DND-41 (cell line): ENCODE data around the gene ZNF213.

Experiments
- ATAC-seq: fragments of 200-7000 bp; cut with Tn5 transposase; 3 replicates; pipeline ENCODE4 v1.9.1; 2021; ENCODE audit warnings: low read depth; ENCODE audit not compliant: insufficient read depth
- DNase-seq: peaks from one replicate; pipeline ENCODE4 v3.0.0-alpha.2; 2020
- H2AFZ ChIP-seq: 2 replicates; pipeline ENCODE4 v1.6.0; 2012; ENCODE audit warnings: low read depth, low read length
- H3K27ac ChIP-seq: 2 replicates; pipeline ENCODE4 v1.5.1; 2012; ENCODE audit warnings: low read length, inconsistent platforms
- H3K27me3 ChIP-seq: fragments of 200-600 bp; sonication (generic); 2 replicates; pipeline ENCODE4 v1.6.0; 2012; ENCODE audit warnings: low read length, mild to moderate bottlenecking, inconsistent platforms; ENCODE audit not compliant: insufficient read depth, poor library complexity
- H3K36me3 ChIP-seq: 2 replicates; pipeline ENCODE4 v1.5.1; 2012; ENCODE audit warnings: low read length, inconsistent platforms; ENCODE audit not compliant: insufficient read depth
- H3K4me1 ChIP-seq: 2 replicates; pipeline ENCODE4 v1.5.1; 2012; ENCODE audit warnings: mild to moderate bottlenecking, low read length; ENCODE audit not compliant: insufficient read depth
- H3K4me2 ChIP-seq: 2 replicates; pipeline ENCODE4 v1.6.0; 2012; ENCODE audit warnings: mild to moderate bottlenecking, moderate library complexity, low read length, inconsistent platforms; ENCODE audit not compliant: insufficient read depth
- H3K4me3 ChIP-seq, 2 experiments: fragments of 200-600 bp in 1 of 2; shearing (Covaris generic) in 1 of 2; 2 replicates each; pipeline ENCODE4 v1.5.1; 2012 to 2016; ENCODE audit warnings: inconsistent platforms in 2 of 2, low read length in 2 of 2, mild to moderate bottlenecking in 2 of 2, low read depth in 1 of 2, moderate library complexity in 1 of 2
- H3K79me2 ChIP-seq: 2 replicates; pipeline ENCODE4 v1.6.0; 2012; ENCODE audit warnings: low read length, inconsistent platforms; ENCODE audit not compliant: insufficient read depth
- H3K9ac ChIP-seq: 2 replicates; pipeline ENCODE4 v1.6.0; 2012; ENCODE audit warnings: low read depth, mild to moderate bottlenecking, inconsistent platforms, low read length, moderate library complexity
- H3K9me3 ChIP-seq: 2 replicates; pipeline ENCODE4 v1.5.1; 2012; ENCODE audit warnings: low read length, moderate library complexity, mild to moderate bottlenecking, inconsistent platforms; ENCODE audit not compliant: insufficient read depth, severe bottlenecking
- H4K20me1 ChIP-seq: 2 replicates; pipeline ENCODE4 v1.6.0; 2012; ENCODE audit warnings: low read length; ENCODE audit not compliant: insufficient read depth
- EZH2 ChIP-seq: IDR thresholded peaks from 3 replicates; pipeline ENCODE4 v1.6.1; 2012; ENCODE audit warnings: borderline replicate concordance, low read depth, mild to moderate bottlenecking, moderate library complexity, low read length, inconsistent platforms; ENCODE audit not compliant: severe bottlenecking
- TF ChIP-seq, protein P1 (sequence below): IDR thresholded peaks from 2 replicates; pipeline ENCODE4 v1.5.1; 2012; ENCODE audit warnings: borderline replicate concordance, low read length, moderate library complexity, mild to moderate bottlenecking; ENCODE audit not compliant: poor library complexity, severe bottlenecking; ENCODE audit errors: extremely low read depth

Gene ZNF213

DNA sequence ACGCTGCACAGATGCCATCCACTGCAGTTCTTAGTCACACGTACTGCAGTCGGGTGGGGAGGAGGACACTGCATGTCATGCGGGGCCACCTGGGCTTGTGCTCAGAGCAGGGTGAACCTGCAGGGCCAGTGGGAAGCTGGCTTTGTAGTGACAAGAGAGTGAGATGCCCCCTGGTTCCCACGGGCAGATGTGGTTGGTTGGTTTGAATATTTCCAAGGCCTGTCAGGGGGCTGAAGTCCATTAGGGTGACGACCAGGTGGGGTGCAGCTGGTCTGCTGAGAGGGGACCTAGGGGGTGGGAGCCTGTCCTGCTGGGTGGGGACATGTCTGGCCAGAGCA lies 14.3 kb downstream of the ZNF213 start:
- no peaks in the 10 kb centered on the region for H3K9me3 ChIP-seq
- peak overlapping the region; percentile 80 for H3K4me2 ChIP-seq
- H2AFZ ChIP-seq = no peak overlapping the region
- H3K4me3 ChIP-seq = no peak overlapping the region
- DNase-seq = no peak
- no peak for ATAC-seq
- no peaks in the 10 kb centered on the region for H3K36me3 ChIP-seq
- H3K9ac ChIP-seq = no peak overlapping the region
- H3K4me1 ChIP-seq = peaks cover 32% of the 10 kb centered on the region
- TF ChIP-seq EZH2 = no peak
- TF ChIP-seq, protein P1, sequence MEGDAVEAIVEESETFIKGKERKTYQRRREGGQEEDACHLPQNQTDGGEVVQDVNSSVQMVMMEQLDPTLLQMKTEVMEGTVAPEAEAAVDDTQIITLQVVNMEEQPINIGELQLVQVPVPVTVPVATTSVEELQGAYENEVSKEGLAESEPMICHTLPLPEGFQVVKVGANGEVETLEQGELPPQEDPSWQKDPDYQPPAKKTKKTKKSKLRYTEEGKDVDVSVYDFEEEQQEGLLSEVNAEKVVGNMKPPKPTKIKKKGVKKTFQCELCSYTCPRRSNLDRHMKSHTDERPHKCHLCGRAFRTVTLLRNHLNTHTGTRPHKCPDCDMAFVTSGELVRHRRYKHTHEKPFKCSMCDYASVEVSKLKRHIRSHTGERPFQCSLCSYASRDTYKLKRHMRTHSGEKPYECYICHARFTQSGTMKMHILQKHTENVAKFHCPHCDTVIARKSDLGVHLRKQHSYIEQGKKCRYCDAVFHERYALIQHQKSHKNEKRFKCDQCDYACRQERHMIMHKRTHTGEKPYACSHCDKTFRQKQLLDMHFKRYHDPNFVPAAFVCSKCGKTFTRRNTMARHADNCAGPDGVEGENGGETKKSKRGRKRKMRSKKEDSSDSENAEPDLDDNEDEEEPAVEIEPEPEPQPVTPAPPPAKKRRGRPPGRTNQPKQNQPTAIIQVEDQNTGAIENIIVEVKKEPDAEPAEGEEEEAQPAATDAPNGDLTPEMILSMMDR = no peak
- no peak overlapping the region for H3K27ac ChIP-seq
- H3K27me3 ChIP-seq = peaks cover 5% of the 10 kb centered on the region
- H3K79me2 ChIP-seq = no peaks in the 10 kb centered on the region
- no peaks in the 10 kb centered on the region for H4K20me1 ChIP-seq

DNA sequence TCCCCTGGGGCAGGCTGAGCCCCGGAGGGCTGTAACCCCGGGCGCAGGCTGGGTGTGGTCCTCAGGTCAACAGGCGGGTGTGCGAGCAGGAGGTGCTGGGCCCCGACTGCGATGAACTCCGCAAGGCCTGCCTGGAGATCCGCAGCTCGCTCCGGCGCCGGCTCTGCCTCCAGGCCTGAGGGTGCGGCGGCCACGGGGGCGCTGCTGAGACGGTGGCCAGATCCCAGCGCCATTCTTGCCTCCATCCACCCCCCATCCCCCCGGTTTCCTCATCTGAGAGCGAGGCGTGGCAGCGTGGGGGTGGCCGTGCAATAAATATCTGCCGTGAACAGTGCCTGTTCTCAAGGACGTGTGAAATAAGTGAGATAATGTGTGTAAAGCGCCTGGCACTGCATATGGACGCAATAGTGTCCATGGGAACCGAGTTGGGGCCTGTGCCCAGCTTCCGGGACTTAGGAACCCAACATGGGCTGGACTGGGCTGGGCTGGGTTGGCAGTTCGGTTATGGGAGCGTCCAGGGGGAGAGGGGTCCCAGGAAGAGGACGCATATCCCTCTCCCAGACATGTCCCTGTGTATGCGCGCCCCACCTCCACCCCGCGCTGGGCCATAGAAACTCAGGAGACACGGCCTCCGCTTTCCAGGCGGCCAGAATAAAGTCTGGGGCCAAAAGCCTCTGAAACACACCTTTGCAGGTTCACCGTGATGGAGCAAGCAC lies 15.0 kb downstream of the ZNF213 start:
- Histone ChIP-seq H3K4me3 (peak overlapping the region; percentile 27 to 65; a peak in 3 of 4 replicates), H2AFZ (peak overlapping the region; percentile 76), H3K27ac (peak overlapping the region; percentile 58), H3K4me1 (peaks cover 32% of the 10 kb centered on the region), H4K20me1 (no peaks in the 10 kb centered on the region), H3K79me2 (no peaks in the 10 kb centered on the region), H3K36me3 (no peaks in the 10 kb centered on the region), H3K27me3 (peaks cover 5% of the 10 kb centered on the region), H3K9me3 (no peaks in the 10 kb centered on the region), H3K4me2 (peak overlapping the region; percentile 80), H3K9ac (peak overlapping the region; percentile 63)
- TF ChIP-seq EZH2 = no peak
- TF ChIP-seq, protein P1 = peak; percentile 41
- peak; percentile 5; the same call in 2 of the 3 replicates for ATAC-seq
- no peak for DNase-seq

GRCh38 chr16:3150346-3151218 lies 15.8 kb downstream of the ZNF213 start:
- no peaks in the 10 kb centered on the region for H3K79me2 ChIP-seq

More at GRCh38 chr16:3150346-3151218, 15.8 kb downstream of the ZNF213 start:
- Histone ChIP-seq H2AFZ (peak overlapping the region; percentile 76), H3K27ac (peak overlapping the region; percentile 63), H3K27me3 (peaks cover 5% of the 10 kb centered on the region), H3K9ac (peak overlapping the region; percentile 63), H3K4me2 (peak overlapping the region; percentile 80), H3K36me3 (no peaks in the 10 kb centered on the region), H3K4me1 (peaks cover 32% of the 10 kb centered on the region), H3K9me3 (no peaks in the 10 kb centered on the region), H3K4me3 (peak overlapping the region; percentile 27 to 65; a peak in 3 of 4 replicates), H4K20me1 (no peaks in the 10 kb centered on the region)
- TF ChIP-seq, protein P1 = no peak
- TF ChIP-seq EZH2 = no peak
- ATAC-seq (peak; percentile 86), DNase-seq (peak; percentile 97)
